GM12865 (cell line): Measurements from ENCODE around the gene ERBB2.

Experiments used
- DNase-seq: peaks from one replicate; pipeline ENCODE4 v3.0.0; 2010; ENCODE audit warnings: low read depth
- H3K4me3 ChIP-seq: 2 replicates; pipeline ENCODE4 v1.5.1; 2011; ENCODE audit warnings: mild to moderate bottlenecking, low read depth, low read length, control low read depth
- TF ChIP-seq, protein P1 (sequence below): IDR thresholded peaks from 2 replicates; pipeline ENCODE4 v1.5.1; 2011; ENCODE audit warnings: low read length, control low read depth, low read depth, inconsistent platforms; ENCODE audit not compliant: insufficient read depth; ENCODE audit errors: missing control alignments

The ERBB2 gene

DNA sequence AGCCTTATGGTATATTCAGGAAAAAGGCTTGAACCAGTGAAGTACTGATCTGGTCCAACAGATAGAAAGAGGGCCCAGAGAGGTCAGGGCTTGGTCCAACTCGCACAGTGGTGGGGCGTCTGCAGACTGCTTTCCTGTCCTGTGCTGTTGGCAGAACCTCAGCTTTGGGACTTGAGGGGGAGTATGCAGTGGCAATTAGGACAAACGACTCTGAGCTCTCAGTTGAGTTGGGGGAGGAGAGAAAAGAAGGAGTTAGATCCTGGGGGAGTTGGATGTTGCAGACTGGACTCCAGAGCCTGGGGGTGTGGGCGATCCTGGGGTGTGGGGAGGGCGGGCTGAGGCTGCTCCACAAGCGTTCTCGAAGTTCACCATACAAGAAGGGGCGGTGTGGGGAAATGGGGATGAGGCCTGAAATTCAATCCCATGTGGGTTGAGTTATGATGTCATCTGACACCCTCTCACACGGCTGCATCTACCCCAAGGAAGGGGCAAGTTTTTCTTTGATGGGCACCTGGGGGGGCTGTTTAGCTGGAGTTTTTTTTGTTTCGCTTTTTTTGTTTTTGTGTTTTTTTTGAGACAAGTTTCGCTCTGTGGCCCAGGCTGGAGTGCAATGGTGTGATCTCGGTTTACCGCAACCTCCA lies 52.5 kb downstream of the ERBB2 start:
- DNase-seq: no peak
- H3K4me3 ChIP-seq: no peak overlapping the region; the same call in 1 of the 2 replicates
- TF ChIP-seq, protein P1, sequence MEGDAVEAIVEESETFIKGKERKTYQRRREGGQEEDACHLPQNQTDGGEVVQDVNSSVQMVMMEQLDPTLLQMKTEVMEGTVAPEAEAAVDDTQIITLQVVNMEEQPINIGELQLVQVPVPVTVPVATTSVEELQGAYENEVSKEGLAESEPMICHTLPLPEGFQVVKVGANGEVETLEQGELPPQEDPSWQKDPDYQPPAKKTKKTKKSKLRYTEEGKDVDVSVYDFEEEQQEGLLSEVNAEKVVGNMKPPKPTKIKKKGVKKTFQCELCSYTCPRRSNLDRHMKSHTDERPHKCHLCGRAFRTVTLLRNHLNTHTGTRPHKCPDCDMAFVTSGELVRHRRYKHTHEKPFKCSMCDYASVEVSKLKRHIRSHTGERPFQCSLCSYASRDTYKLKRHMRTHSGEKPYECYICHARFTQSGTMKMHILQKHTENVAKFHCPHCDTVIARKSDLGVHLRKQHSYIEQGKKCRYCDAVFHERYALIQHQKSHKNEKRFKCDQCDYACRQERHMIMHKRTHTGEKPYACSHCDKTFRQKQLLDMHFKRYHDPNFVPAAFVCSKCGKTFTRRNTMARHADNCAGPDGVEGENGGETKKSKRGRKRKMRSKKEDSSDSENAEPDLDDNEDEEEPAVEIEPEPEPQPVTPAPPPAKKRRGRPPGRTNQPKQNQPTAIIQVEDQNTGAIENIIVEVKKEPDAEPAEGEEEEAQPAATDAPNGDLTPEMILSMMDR: no peak

DNA sequence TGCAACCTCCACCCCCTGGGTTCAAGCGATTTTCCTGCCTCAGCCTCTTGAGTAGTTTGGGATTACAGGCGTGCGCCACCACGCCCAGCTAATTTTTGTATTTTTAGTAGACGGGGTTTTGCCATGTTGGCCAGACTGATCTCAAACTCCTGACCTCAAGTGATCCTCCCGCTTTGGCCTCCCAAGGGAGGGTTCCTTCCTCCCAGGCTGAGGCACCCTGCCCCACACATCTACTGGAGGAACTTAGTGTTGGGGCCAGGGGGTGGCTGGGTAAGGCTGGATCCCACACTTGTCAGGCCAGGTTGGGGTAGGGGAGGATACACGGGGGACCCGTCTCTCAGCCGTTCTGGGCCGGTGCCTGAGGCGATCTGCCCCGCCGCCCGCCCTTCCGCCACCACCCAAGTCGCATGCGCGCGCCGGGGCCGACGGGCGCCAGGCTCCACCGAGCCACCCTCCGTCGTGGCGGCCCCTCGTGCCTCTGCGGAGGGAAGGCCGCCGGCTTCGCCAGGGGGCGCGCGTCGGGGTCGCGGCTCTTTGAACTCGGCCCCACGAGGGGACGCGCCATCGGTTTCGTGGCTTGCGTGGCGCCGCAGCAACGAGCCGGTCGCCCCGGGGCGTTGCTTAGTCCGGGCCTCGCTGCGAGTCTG lies 53.8 kb downstream of the ERBB2 start:
- peak overlapping the region; percentile 81 for H3K4me3 ChIP-seq
- DNase-seq: peak; percentile 88

DNA sequence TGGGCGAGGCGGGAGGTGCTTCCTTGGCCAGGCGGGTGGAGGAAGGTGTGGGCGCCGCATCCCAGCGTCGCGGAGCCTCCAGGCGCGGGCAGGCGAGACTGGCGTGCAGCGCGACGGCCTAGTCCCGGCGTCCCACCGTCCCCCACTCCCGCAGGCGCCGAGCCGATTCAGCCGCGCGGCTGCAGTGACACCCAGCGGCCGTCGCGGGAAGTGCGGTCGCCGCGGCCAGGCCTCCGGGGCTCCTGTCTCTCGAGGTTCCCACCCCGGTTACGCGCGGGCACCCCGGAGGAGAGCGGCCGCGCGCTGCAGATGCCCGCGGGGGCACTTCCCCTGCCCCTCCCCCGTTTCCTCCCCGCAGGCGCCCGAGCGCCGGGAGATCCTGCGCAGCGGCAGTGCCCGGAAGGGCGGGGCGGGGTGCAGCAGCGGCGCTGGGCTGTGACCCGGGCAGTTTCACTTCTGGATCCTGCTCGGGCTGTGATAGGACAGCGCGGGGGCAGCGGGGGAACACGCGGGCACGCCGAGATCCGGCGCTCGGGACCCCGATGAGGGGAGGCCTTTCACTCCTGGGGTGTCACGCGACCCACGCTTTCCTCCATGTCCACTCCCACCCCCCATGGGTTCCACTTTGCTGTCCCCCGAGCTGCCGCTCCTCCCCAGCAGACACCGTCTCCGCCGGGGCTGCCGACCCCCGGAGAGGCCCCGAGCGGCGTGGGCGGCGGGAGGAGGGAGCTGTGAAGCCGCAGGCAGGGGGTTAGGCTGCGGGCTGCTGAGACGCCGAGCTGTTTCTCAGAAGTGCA lies 54.5 kb downstream of the ERBB2 start:
- DNase-seq: peak; percentile 99
- H3K4me3 ChIP-seq: peak overlapping the region; percentile 81
- TF ChIP-seq, protein P1: peak; percentile 88

More for the DNA sequence above, 53.8 kb downstream of the ERBB2 start:
- TF ChIP-seq, protein P1: peak; percentile 8

- TF ChIP-seq, protein P1: no peak
- H3K4me3 ChIP-seq: peak overlapping the region; percentile 70
- peak; percentile 47 for DNase-seq
Measured at GRCh38 chr17:39754958-39755553, 55.2 kb downstream of the ERBB2 start.

- peak overlapping the region; percentile 70 for H3K4me3 ChIP-seq
- peak; percentile 92 for DNase-seq
- TF ChIP-seq, protein P1: no peak
Measured at GRCh38 chr17:39755554-39756379, 55.9 kb downstream of the ERBB2 start.
